Astrocyte of the cerebellum (primary cell): Measurements from ENCODE around the gene GPD1.
A peak's percentile ranks its signal among the peaks of the same experiment; 100 is the strongest.

Source experiments
- DNase-seq: peaks from one replicate; pipeline ENCODE4 v3.0.0-alpha.2; 2011; ENCODE audit warnings: low read depth
- H3K4me3 ChIP-seq: 2 replicates; pipeline ENCODE4 v1.5.1; 2011; ENCODE audit warnings: mild to moderate bottlenecking, low read depth, low read length, moderate library complexity
- CTCF ChIP-seq: IDR thresholded peaks from 2 replicates; pipeline ENCODE4 v1.5.1; 2012; ENCODE audit warnings: low read length, low read depth, moderate library complexity, mild to moderate bottlenecking; ENCODE audit errors: missing control alignments
- in situ Hi-C: cut with HindIII; loops from 2 replicates; pipeline ENCODE4 v1.10.0; 2017; ENCODE audit warnings: low sequenced_read_pairs

The GPD1 gene

DNA sequence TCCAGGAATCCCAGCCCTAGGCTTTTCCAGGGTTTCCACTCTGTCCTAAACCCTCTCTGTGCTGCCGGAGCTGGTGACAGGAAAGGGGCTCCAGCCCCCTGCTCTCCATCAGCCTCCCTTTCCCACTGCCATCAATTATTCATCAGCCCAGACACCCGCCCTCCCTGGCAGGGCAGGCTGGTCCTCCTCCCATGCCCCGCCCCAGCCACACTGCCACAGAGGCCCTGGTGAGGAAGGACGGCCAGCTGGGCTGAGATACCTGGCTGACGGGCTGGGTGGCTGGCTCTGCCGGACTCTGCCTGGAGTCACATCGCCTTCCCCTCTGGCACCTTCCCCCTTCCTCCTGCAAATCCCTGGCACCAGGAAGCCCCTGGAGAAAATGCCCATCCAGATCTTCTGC is 30.6 kb upstream of the GPD1 start:
- in situ Hi-C loops, result no loop called here
- no peak for DNase-seq
- no peak overlapping the region for H3K4me3 ChIP-seq
- no peak for TF ChIP-seq CTCF

DNA sequence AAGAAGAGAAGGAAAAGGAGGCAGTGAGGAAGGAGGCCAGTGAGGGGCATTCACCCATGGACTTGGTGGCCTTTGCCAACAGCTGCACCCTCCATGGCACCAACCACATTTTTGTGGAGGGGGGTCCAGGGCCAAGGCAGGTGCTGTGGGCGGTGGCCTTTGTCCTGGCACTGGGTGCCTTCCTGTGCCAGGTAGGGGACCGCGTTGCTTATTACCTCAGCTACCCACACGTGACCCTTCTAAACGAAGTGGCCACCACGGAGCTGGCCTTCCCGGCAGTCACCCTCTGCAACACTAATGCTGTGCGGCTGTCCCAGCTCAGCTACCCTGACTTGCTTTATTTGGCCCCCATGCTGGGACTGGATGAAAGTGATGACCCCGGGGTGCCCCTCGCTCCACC is 30.1 kb upstream of the GPD1 start:
- TF ChIP-seq CTCF, result no peak
- no peak overlapping the region for H3K4me3 ChIP-seq
- DNase-seq, result no peak
- in situ Hi-C loops, result no loop called here

- TF ChIP-seq CTCF, result peak; percentile 93
- in situ Hi-C loops, result no loop called here
- no peak overlapping the region for H3K4me3 ChIP-seq
- DNase-seq, result peak; percentile 64
These were observed 28.6 kb upstream of the GPD1 start for GRCh38 chr12:50074936-50075807.

- no peak for DNase-seq
- in situ Hi-C loops, result no loop called here
- H3K4me3 ChIP-seq, result no peak overlapping the region
- no peak for TF ChIP-seq CTCF
These were observed 28.0 kb upstream of the GPD1 start for GRCh38 chr12:50075808-50076170.

DNA sequence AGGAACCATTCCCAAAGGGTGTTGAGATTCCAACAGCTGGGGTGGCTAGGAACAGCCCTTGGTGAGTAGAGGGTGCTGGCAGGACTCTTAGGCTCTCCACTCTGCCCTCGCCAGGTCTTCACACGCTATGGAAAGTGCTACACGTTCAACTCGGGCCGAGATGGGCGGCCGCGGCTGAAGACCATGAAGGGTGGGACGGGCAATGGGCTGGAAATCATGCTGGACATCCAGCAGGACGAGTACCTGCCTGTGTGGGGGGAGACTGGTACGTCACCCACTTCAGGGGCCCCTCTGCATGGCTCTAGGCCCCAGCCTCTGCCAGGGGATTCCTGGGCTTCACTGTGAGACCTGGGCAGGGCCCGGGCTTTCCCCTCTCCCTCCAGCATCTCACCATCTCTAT is 26.7 kb upstream of the GPD1 start:
- no peak overlapping the region for H3K4me3 ChIP-seq
- DNase-seq, result no peak
- in situ Hi-C loops, result no loop called here
- no peak for TF ChIP-seq CTCF

GRCh38 chr12:50078281-50078680 is 25.5 kb upstream of the GPD1 start:
- in situ Hi-C loops, result no loop called here

More at GRCh38 chr12:50078281-50078680, 25.5 kb upstream of the GPD1 start:
- H3K4me3 ChIP-seq, result no peak overlapping the region
- DNase-seq, result no peak
- no peak for TF ChIP-seq CTCF
